MG63 (cell line): Measurements from ENCODE around the gene PSRC1. TPM values are rescaled to one million over a fixed set of nuclear protein-coding genes. Genes with fewer than 3 reads are reported as not detected.

Experiments
- DNase-seq: peaks from one replicate; pipeline ENCODE4 v3.0.0-alpha.2; 2020
- H3K27me3 ChIP-seq: fragments of 250-450 bp; sonication (Bioruptor Pico); 2 replicates; pipeline ENCODE4 v1.5.1; 2020; ENCODE audit warnings: mild to moderate bottlenecking, moderate library complexity
- H3K36me3 ChIP-seq: fragments of 250-450 bp; sonication (Bioruptor Pico); 2 replicates; pipeline ENCODE4 v1.5.1; 2020; ENCODE audit warnings: mild to moderate bottlenecking, moderate library complexity
- H3K4me3 ChIP-seq: fragments of 250-450 bp; sonication (Bioruptor Pico); 2 replicates; pipeline ENCODE4 v1.5.1; 2020; ENCODE audit warnings: mild to moderate bottlenecking, moderate library complexity
- H3K9me3 ChIP-seq: fragments of 250-450 bp; sonication (Bioruptor Pico); 2 replicates; pipeline ENCODE4 v1.5.1; 2020; ENCODE audit warnings: mild to moderate bottlenecking, moderate library complexity
- total RNA-seq: library from RNA; depleted of rRNA; stranded (reverse); fragments of >200 nt; shearing (Covaris generic); gene quantifications from 2 replicates; pipeline ENCODE4 v1.2.3, GENCODE V29; 2014; ENCODE audit warnings: low replicate concordance

The PSRC1 gene
- total RNA-seq, 1 experiment from 2014 or later = 67.0 TPM

GRCh38 chr1:109279615-109280278, 3.2 kb downstream of the PSRC1 start:
- Histone ChIP-seq H3K9me3 (no peaks in the 10 kb centered on the region), H3K4me3 (no peak overlapping the region), H3K27me3 (no peaks in the 10 kb centered on the region), H3K36me3 (peaks cover 40% of the 10 kb centered on the region)
- DNase-seq = no peak

- H3K27me3 ChIP-seq = no peaks in the 10 kb centered on the region
- peak; percentile 78 for DNase-seq
These were observed 5.3 kb downstream of the PSRC1 start for GRCh38 chr1:109277434-109278204.

DNA sequence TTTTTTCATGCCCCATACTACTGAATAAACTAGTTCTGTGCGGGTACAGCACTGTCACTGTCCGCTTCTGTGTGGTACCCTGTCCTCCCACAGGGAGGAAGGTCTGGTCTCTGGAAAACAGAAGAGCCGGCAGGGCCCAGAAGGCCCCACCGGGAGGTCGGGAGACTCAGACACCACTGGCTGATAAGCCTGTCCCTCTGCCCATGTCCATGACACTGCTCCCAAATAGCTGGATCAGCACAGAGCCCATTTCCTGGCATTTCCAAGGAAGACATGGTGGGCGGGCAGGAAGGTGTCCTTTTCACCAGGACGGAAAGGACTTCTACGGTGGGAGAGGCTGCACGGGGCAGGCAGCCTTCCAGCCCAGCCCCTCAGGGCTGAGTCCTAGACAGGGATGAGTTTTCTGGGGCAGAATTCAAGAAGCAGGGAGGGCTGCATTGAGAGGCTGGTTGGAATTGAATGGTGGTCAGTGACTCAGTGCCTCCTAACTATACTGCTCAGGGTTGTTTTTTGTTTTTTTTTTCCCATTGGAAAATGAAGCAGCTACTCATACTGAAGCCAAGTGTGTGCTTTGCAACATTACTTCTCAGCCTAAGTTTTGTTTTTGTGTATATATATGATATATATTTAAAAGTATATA, 7.1 kb downstream of the PSRC1 start:
- Histone ChIP-seq H3K9me3 (no peaks in the 10 kb centered on the region), H3K4me3 (no peak overlapping the region)
- no peak for DNase-seq

More at GRCh38 chr1:109277434-109278204, 5.3 kb downstream of the PSRC1 start:
- peaks cover 40% of the 10 kb centered on the region for H3K36me3 ChIP-seq
- no peak overlapping the region for H3K4me3 ChIP-seq
- no peaks in the 10 kb centered on the region for H3K9me3 ChIP-seq

GRCh38 chr1:109274533-109275476, 8.1 kb downstream of the PSRC1 start:
- no peaks in the 10 kb centered on the region for H3K9me3 ChIP-seq
- DNase-seq = no peak
- peaks cover 21% of the 10 kb centered on the region for H3K36me3 ChIP-seq
- H3K27me3 ChIP-seq = no peaks in the 10 kb centered on the region
- no peak overlapping the region for H3K4me3 ChIP-seq

More for the DNA sequence above, 7.1 kb downstream of the PSRC1 start:
- Histone ChIP-seq H3K36me3 (peaks cover 31% of the 10 kb centered on the region), H3K27me3 (no peaks in the 10 kb centered on the region)

- H3K4me3 ChIP-seq = no peak overlapping the region
- H3K36me3 ChIP-seq = peaks cover 13% of the 10 kb centered on the region
- no peaks in the 10 kb centered on the region for H3K9me3 ChIP-seq
- no peaks in the 10 kb centered on the region for H3K27me3 ChIP-seq
- DNase-seq = no peak
These were observed 9.2 kb downstream of the PSRC1 start for GRCh38 chr1:109273570-109274288.

DNA sequence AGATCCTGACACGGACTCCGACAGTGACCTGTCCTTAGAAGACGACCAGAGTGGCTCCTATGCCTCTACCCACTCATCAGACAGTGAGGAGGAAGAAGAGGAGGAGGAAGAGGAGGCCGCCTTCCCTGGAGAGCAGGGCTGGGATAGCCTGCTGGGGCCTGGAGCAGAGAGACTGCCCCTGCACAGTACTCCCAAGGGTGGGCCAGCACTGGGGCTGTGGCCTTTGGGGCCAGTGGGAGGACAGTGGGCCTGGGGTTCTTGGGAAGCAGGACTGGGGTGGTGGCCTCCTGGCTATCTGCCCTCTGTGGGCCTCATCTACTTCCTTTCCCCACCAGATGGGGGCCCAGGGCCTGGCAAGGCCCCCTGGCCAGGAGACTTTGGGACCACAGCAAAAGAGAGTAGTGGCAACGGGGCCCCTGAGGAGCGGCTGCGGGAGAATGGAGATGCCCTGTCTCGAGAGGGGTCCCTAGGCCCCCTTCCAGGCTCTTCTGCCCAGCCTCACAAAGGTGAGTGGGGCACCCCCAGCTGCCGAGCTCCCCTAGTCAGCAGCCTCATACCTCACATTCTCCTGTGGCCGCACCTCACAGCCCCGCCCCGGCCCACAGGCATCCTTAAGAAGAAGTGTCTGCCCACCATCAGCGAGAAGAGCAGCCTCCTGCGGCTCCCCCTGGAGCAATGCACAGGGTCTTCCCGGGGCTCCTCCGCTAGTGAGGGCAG, 10.0 kb downstream of the PSRC1 start:
- H3K4me3 ChIP-seq = no peak overlapping the region
- peaks cover 6% of the 10 kb centered on the region for H3K9me3 ChIP-seq
- peaks cover 5% of the 10 kb centered on the region for H3K36me3 ChIP-seq
- H3K27me3 ChIP-seq = no peaks in the 10 kb centered on the region
- DNase-seq = no peak

DNA sequence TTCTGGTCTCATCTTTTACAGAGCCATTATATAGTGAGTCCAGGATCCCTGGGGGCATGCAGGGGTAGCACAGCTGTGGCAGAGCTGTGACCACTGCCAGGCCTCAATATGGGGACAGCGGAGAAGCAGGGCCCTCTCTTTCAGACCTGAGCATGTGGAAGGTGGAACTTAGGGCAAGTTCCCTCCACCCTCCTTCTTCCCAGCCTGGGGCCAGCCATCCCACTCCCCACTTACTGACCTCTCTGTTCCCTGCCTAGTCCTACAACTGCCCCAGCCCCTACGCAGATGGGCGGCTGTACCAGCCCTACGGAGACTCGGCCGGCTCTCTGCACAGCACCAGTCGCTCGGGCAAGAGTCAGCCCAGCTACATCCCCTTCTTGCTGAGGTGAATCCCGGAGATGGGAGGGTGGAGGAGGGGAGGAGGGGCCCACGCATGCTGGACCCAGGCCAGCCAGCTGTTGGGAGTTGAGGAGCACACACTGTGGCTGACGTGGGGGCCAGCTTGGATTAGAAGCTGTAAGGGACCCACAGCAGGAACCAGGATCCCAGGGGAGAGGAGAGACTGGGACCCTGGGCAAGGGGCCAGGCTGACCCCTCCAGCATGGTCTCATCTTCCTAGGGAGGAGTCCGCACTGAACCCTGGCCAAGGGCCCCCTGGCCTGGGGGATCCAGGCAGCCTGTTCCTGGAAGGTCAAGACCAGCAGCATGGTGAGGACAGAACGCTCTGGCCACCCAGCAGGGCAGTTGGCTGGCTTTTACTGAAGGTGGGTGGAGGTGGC, 10.7 kb downstream of the PSRC1 start:
- H3K9me3 ChIP-seq = peaks cover 7% of the 10 kb centered on the region
- H3K36me3 ChIP-seq = no peaks in the 10 kb centered on the region; the same call in none of the 2 replicates
- H3K4me3 ChIP-seq = no peak overlapping the region
- no peaks in the 10 kb centered on the region for H3K27me3 ChIP-seq
- DNase-seq = no peak

DNA sequence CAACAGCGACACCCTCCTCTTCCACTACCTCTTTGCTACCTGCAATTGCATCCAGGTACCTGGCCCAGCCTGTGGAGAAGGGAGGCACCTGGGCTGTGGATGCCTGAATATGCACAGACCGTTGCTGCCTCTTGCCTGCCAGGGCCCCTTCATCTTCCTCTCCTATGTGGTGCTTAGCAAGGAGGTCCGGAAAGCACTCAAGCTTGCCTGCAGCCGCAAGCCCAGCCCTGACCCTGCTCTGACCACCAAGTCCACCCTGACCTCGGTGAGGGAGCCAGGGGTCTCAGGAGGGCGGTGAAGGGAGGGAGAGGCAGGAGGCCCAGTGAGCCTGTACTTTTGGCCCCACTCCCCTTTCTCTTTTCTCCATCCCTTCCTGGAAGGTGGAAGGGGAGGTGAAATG, 11.5 kb downstream of the PSRC1 start:
- no peak for DNase-seq
- peaks cover 9% of the 10 kb centered on the region for H3K9me3 ChIP-seq
- H3K4me3 ChIP-seq = no peak overlapping the region

DNA sequence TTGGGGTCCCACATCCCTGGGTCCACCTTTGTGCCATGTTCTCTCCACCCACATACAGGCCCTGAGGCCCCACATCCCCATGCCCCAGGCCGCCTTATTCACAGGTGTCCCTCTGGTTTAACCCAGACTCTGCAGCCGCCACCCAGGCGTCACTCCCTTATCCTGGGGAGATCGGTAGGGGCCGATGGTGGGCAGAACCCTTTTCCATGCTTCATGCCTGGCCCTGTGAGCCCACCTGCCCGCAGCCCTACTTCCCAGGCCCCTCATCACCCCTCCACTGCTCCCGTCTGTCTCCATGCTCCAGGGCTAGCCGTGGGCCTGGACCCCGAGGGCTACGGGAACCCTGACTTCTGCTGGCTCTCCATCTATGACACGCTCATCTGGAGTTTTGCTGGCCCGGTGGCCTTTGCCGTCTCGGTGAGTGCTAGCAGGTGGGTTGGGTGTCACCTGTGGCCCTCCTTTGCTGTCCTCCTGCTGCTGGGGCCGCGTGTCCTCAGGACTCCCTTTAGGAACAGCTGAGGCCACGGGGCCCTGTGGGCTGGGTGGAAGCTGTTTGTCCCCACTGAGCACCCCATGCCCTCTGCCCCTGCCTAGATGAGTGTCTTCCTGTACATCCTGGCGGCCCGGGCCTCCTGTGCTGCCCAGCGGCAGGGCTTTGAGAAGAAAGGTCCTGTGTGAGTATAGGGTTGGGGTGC, 12.2 kb downstream of the PSRC1 start:
- DNase-seq = no peak
- H3K36me3 ChIP-seq = no peaks in the 10 kb centered on the region; the same call in 1 of the 2 replicates
- H3K9me3 ChIP-seq = peaks cover 9% of the 10 kb centered on the region
- H3K27me3 ChIP-seq = no peaks in the 10 kb centered on the region
- no peak overlapping the region for H3K4me3 ChIP-seq

More for the DNA sequence above, 11.5 kb downstream of the PSRC1 start:
- Histone ChIP-seq H3K36me3 (no peaks in the 10 kb centered on the region; the same call in 1 of the 2 replicates), H3K27me3 (no peaks in the 10 kb centered on the region)

GRCh38 chr1:109269981-109270622, 12.8 kb downstream of the PSRC1 start:
- no peak for DNase-seq
- Histone ChIP-seq H3K9me3 (peaks cover 9% of the 10 kb centered on the region), H3K36me3 (no peaks in the 10 kb centered on the region; the same call in 1 of the 2 replicates), H3K4me3 (no peak overlapping the region), H3K27me3 (no peaks in the 10 kb centered on the region)

- DNase-seq = no peak
- no peak overlapping the region for H3K4me3 ChIP-seq
- peaks cover 9% of the 10 kb centered on the region for H3K9me3 ChIP-seq
- no peaks in the 10 kb centered on the region for H3K27me3 ChIP-seq
- no peaks in the 10 kb centered on the region; the same call in 1 of the 2 replicates for H3K36me3 ChIP-seq
These were observed 13.5 kb downstream of the PSRC1 start for GRCh38 chr1:109269212-109269980.

- Histone ChIP-seq H3K4me3 (no peak overlapping the region), H3K36me3 (no peaks in the 10 kb centered on the region; the same call in 1 of the 2 replicates), H3K27me3 (no peaks in the 10 kb centered on the region), H3K9me3 (peaks cover 9% of the 10 kb centered on the region)
- DNase-seq = no peak
These were observed 14.3 kb downstream of the PSRC1 start for GRCh38 chr1:109268431-109269211.
